NCI-H345 treated with DMSO at 0.1 percent for 48 hours (cell line): Measurements from ENCODE around the gene PTPRCAP.
"Not testable (repeated sequence)": the region's sequence is repeated elsewhere in the genome, so short reads cannot be mapped to it uniquely, and the experiment has no call there.

ENCODE experiments used
- DNase-seq: peaks from one replicate; lab custom pipeline; 2025; ENCODE audit not compliant: unreplicated experiment; lab: John Stamatoyannopoulos, UW

The PTPRCAP gene

DNA sequence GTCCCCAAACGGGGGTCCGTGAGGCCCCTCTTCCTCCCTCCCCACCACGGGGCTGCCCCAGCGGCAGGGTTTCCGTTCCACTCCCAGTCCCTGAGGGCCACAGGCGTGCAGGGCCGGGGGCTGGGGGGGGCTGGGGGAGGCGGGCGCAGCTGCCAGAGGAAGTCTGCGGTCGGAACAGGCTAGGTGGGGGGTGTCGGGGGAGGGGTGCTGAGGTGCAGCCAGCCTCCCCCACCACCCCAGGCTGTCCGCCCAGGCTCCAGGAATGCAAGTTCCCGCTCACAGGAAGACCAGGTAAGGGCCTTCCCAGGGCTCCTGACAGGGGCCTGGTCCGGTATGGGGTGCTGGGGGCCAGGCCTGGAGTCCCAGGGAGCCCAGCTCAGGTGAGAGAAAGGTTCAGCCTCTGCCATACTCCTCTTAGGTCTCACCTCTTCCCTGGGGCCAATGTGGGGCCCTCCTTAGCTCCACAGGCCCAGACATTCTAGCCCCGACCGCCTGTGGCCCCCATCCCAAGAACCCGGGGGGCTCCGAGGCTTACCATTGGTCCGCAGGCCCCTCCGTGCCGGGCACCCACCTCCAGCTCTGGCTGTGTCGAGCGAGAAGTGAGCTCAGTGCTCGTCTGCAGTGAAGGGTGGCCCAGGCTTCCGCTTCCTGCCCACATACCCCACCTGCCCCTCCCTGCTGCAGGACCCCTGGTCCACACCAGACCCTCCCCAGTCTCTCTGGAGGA is at the start of gene PTPRCAP:
TSS of gene PTPRCAP (minus strand) at position 601 of the 727 bp plus-strand sequence. CDS start at position 538, 63 bp downstream.
- no peak for DNase-seq

- DNase-seq = no peak
These were observed 49.2 kb upstream of the PTPRCAP start for GRCh38 chr11:67486481-67487195.

- DNase-seq = not testable (repeated sequence)
These were observed 48.4 kb upstream of the PTPRCAP start for GRCh38 chr11:67485873-67486361.

DNA sequence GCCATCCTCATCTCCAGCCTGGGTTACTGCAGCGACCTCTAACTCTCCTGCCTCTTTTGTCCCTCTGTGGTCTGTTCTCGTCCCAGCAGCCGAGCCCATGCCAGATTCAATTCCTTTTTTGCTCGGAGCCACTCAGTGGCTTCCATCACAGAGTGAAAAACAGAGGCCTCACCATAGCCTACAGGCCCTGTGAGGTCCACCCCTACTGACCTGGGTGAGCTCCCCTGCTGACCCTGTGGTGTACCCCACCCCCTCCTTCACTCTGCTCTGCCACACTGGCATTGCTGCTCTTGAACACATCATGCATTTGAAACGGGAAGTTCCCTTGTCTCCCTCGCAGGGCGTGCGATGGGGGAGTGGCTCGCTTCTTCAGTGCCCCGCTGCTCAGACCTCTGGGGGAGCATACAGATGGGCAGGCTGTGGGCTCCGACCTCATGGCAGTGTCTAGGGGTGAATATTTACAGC is 47.4 kb upstream of the PTPRCAP start:
- DNase-seq = no peak

DNA sequence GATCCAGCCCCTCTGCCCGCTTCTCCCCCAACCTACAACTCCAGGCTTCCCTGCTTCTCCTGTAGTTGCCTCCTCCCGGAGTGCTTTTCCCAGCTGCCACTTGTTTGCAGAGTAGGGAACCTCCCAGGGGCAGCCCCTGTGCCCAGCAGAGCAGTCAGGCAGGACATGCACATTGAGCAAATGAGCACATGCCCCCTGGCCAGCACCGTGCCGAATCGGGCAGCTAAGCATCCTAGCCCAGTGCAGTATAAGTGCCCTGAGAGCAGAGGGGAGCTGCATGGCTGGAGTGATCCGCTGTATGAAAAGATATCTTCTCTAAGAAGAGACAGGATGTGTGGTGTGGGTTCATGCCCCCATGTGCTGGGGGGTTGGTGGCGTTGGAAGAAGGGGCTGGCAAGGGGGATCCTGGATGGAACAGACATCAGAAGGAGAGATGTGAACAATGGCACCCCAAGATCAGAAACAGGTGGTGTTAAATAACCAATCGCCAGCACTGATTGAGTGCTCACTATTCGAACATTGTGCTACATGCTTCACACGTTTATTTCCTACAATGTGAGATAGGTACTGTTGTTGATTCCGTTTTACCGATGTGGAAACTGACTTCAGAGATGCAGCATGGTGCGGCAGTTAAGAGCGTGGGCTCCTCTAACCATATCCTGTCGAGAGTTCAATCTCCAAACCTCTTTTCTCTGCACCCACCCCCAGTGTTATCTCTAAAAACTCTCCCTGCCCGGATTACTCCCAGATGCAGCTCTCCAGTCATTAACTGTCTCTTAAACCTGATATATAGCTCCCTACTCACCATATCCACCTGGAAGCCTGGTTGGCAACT is 46.6 kb upstream of the PTPRCAP start:
- DNase-seq = no peak

GRCh38 chr11:67482827-67483798 is 45.6 kb upstream of the PTPRCAP start, which contains the start of gene AIP:
AIP (plus strand) TSS chr11:67483026; CDS start chr11:67483159, 133 bp downstream.
- DNase-seq = peak; percentile 97

DNA sequence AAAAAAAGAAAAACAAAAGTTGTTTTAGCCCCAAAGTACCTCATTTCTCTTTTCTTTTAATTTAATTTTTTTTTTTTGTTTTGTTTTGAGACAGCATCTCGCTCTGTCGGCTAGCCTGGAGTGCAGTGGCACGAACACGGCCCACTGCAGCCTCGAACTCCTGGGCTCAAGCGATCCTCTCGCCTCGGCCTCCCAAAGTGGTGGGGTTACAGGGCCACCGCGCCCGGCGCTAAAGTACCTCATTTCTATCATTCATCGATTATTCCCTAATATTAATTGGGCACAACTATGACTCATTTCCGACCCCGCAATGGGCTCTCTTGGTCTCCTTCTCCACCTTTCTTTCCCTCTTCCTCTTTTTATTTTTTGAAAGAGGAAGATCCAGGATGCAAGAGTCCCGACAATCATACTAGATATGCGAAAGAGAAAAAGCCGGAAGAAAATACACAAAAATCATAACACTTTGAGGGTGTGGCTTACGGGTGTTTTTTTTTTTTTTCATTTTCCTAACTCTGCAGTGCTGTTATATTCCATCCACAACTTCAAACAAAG is 44.9 kb upstream of the PTPRCAP start:
- DNase-seq = no peak

GRCh38 chr11:67477344-67478050 is 40.0 kb upstream of the PTPRCAP start:
- not testable (repeated sequence) for DNase-seq

DNA sequence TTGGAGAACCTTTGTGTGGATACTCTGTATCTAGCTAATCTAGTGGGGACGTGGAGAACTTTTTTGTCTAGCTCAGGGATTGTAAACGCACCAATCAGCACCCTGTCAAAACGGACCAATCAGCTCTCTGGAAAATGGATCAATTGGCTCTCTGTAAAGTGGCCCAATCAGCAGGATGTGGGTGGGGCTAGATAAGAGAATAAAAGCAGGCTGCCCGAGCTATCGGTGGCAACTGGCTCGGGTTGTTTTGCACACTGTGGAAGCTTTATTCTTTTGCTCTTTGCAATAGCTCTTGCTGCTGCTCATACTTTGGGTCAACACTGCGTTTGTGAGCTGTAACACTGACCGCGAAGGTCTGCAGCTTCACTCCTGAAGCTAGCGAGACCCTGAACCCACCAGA is 39.2 kb upstream of the PTPRCAP start:
- DNase-seq = not testable (repeated sequence)

GRCh38 chr11:67472882-67473281 is 35.4 kb upstream of the PTPRCAP start:
- no peak for DNase-seq

DNA sequence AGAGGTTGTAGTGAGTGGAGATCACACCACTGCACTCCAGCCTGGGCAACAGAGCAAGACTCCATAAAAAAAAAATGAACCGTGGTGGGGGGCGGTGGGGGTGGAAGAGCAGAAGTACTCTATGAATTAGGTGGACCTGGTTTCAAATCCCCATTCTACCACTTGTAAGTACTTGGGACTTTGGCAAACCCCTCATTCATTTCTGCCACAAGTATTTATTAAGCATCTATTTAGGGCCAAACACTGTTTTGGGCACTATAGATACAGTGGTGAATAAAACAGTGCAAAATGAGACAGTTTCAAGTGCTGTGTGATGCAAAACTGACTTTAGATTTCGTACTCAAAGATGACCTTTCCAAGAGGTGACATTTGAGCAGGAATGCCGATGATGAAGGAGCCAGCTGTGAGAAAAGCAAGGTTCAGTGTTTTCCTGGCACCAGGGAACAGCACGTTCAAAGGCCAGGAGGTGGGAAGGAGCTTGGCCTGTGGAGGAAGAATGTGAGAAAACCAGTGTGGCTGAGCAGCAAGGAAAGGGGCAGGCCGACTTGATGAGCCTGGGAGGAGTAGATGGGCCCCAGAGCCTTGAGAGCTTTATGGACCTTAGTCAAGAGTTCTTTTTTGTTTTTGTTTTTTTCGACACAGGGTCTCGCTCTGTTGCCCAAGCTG is 33.0 kb upstream of the PTPRCAP start:
- no peak for DNase-seq

DNA sequence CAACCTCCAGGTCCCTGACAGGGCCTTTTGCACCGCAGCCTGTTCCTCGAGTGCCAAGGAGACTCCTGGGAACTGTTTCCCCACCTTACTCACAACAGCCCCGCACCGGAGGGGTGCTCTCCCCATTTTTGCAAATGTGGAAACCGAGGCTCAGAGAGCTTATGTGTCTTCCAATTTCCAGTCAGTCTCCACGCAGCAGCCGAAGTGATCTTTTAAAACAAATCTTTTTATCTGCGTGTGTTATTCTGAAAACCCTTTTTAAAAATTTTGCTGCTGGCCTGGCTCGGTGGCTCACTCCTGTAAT is 32.0 kb upstream of the PTPRCAP start:
- peak; percentile 67 for DNase-seq

GRCh38 chr11:67468759-67469507 is 31.5 kb upstream of the PTPRCAP start, which contains the start of gene TMEM134:
TMEM134 (minus strand) TSS chr11:67469251; CDS start chr11:67469192, 59 bp downstream.
- DNase-seq = peak; percentile 78

DNA sequence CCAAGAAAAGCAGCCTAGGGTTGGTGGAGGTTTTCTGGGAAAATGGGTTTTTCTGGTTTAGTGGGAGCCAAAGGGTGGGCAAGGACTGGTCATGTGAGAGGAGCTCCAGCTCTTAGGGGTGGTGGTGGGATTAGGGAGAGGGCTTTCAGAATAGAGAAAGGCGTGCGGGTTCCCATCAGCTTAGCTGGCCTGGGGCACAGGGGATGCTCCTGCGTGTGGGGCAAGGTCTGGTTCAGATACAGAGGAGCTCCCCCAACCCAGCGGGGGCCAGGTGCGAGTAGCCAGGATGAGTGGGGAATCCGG is 30.9 kb upstream of the PTPRCAP start:
- DNase-seq = no peak

DNA sequence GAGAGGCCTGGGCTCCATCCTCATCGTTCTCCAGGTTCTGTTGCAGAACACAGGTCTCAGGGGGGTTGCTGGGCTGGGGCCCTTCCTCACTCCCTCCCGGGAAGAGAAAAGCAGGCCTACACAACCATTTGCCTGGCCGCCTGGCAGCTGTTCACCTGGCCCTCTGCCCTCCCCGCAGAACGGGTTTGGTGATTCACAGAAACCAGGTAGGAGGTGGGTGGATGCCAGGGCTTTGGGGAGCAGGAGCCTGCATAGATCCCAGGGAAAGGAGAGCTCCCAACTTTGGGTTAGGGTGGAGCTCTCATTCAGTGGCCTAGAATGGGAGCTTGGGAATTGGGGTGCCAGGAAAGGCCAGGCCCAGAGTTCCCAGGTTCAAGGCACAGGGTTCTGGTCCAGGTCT is 30.6 kb upstream of the PTPRCAP start:
- no peak for DNase-seq

DNA sequence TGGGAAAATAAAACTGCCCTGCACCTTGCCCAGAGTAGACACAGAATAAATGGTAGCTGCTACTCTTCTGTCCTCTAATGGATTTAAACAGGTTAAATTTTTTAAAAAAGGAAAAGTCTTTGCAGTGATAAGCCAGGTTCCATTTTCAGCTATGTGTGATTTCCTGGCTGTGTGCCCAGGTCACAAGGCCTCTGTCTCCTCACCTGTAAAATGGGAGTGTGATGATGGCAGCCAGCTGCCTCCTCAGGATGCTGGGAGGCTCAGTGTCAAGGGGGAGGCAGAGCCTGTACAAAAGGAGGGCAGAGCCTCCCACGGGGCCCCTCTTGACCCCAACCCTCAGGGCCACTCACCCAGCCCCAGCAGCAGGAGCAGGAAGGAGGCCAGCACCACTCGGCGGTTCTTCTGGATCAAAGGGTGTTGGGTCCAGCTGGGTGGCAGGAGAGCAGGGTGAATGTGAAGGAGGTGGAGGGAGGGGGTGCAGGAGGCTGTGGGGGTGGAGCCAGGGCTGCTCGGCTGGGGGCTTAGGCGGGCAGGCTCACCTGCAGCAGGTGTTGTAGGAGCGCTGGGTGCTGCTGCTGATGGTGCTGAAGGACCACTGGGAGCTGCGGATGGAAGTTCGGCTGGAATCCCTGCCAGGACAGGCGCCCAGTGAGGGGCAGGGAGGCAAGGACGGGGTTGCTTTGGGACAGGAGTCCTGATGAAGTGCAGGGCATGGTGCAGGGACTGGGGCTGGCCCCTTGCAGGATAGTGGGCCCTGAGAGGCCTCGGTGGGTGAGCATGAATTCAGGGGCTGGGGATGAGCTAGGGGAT is 29.7 kb upstream of the PTPRCAP start:
- no peak for DNase-seq

DNA sequence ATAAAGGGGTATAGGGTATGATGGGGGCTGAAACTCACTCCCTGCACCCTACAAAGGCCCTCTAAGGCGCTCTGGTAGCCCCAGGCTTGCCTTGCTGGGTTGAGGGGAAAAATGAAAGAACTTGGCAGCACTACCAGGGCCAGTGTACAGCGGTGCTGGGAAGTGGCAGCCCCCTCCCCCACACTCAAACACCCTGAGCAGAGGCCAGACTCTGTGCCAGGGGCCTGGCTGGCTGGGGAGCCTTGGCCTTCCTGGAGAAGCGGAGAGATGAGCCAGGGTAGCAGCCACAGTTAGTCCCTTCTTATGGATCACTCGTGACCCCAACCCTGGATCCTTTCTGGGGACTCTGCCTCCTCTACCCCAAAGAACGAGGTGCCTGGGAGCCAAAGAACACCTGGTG is 28.9 kb upstream of the PTPRCAP start:
- no peak for DNase-seq
